IPS DF 6.9 (cell line): ENCODE results near the gene KCNMB1.

ENCODE experiments used
- DNase-seq: peaks from one replicate; pipeline ENCODE4 v3.0.0-alpha.2; 2013; ENCODE audit warnings: low read depth, low spot score
- H3K27ac ChIP-seq: one replicate; pipeline ENCODE4 v1.5.1; 2013; ENCODE audit warnings: low read length, control low read depth
- H3K27me3 ChIP-seq: 2 replicates; pipeline ENCODE4 v1.6.1; 2013; ENCODE audit warnings: mild to moderate bottlenecking, low read length; ENCODE audit not compliant: control insufficient read depth, insufficient read depth
- H3K36me3 ChIP-seq: 2 replicates; pipeline ENCODE4 v1.6.1; 2013; ENCODE audit warnings: low read length; ENCODE audit not compliant: control insufficient read depth, insufficient read depth
- H3K4me1 ChIP-seq: 2 replicates; pipeline ENCODE4 v1.6.1; 2013; ENCODE audit warnings: low read length; ENCODE audit not compliant: control insufficient read depth, insufficient read depth
- H3K4me3 ChIP-seq: 2 replicates; pipeline ENCODE4 v1.5.1; 2013; ENCODE audit warnings: mild to moderate bottlenecking, low read length
- H3K9me3 ChIP-seq: 2 replicates; pipeline ENCODE4 v1.6.1; 2013; ENCODE audit warnings: low read length, inconsistent platforms; ENCODE audit not compliant: control insufficient read depth, insufficient read depth
- WGBS: extraction: QIAGEN DNeasy Blood & Tissue Kit; methylation state at CpG from one replicate; pipeline ENCODE4 v1.1.7; 2013; ENCODE audit warnings: mixed read lengths, missing lambda C conversion rate; ENCODE audit not compliant: insufficient read length, insufficient coverage; 5-methylcytosine and 5-hydroxymethylcytosine counted together

Gene KCNMB1

GRCh38 chr5:170416526-170416925 lies 27.4 kb upstream of the KCNMB1 start:
- peaks cover 1% of the 10 kb centered on the region; the same call in 1 of the 2 replicates for H3K4me1 ChIP-seq
- no peak overlapping the region for H3K27ac ChIP-seq
- DNase-seq: no peak
- no peaks in the 10 kb centered on the region for H3K27me3 ChIP-seq
- WGBS: no CpG with 5 or more reads among the region's 4 CpGs
- H3K4me3 ChIP-seq: no peak overlapping the region
- no peaks in the 10 kb centered on the region for H3K36me3 ChIP-seq
- no peaks in the 10 kb centered on the region for H3K9me3 ChIP-seq

GRCh38 chr5:170414786-170415185 lies 25.6 kb upstream of the KCNMB1 start:
- no CpG with 5 or more reads among the region's 6 CpGs for WGBS
- H3K4me3 ChIP-seq: no peak overlapping the region
- no peak for DNase-seq
- H3K27ac ChIP-seq: no peak overlapping the region
- no peaks in the 10 kb centered on the region for H3K9me3 ChIP-seq
- H3K36me3 ChIP-seq: no peaks in the 10 kb centered on the region
- no peaks in the 10 kb centered on the region for H3K27me3 ChIP-seq
- no peaks in the 10 kb centered on the region for H3K4me1 ChIP-seq

- no peak for DNase-seq
- H3K27ac ChIP-seq: no peak overlapping the region
- no CpG with 5 or more reads among the region's 3 CpGs for WGBS
- H3K4me1 ChIP-seq: no peaks in the 10 kb centered on the region
- no peaks in the 10 kb centered on the region for H3K27me3 ChIP-seq
- no peaks in the 10 kb centered on the region for H3K9me3 ChIP-seq
- H3K36me3 ChIP-seq: no peaks in the 10 kb centered on the region
- H3K4me3 ChIP-seq: no peak overlapping the region
Observed at GRCh38 chr5:170413897-170414296, 24.7 kb upstream of the KCNMB1 start.

- H3K9me3 ChIP-seq: no peaks in the 10 kb centered on the region
- DNase-seq: no peak
- no CpG with 5 or more reads among the region's 3 CpGs for WGBS
Observed at GRCh38 chr5:170411100-170411499, 21.9 kb upstream of the KCNMB1 start.

GRCh38 chr5:170410401-170410800 lies 21.2 kb upstream of the KCNMB1 start:
- no peak for DNase-seq
- Histone ChIP-seq H3K27me3 (no peaks in the 10 kb centered on the region), H3K36me3 (no peaks in the 10 kb centered on the region), H3K9me3 (no peaks in the 10 kb centered on the region), H3K4me3 (no peak overlapping the region), H3K27ac (no peak overlapping the region), H3K4me1 (peaks cover 3% of the 10 kb centered on the region; the same call in 1 of the 2 replicates)
- WGBS: no CpG with 5 or more reads among the region's 2 CpGs

More at GRCh38 chr5:170411100-170411499, 21.9 kb upstream of the KCNMB1 start:
- Histone ChIP-seq H3K27me3 (no peaks in the 10 kb centered on the region), H3K4me1 (peaks cover 3% of the 10 kb centered on the region; the same call in 1 of the 2 replicates), H3K27ac (no peak overlapping the region), H3K36me3 (no peaks in the 10 kb centered on the region), H3K4me3 (no peak overlapping the region)

DNA sequence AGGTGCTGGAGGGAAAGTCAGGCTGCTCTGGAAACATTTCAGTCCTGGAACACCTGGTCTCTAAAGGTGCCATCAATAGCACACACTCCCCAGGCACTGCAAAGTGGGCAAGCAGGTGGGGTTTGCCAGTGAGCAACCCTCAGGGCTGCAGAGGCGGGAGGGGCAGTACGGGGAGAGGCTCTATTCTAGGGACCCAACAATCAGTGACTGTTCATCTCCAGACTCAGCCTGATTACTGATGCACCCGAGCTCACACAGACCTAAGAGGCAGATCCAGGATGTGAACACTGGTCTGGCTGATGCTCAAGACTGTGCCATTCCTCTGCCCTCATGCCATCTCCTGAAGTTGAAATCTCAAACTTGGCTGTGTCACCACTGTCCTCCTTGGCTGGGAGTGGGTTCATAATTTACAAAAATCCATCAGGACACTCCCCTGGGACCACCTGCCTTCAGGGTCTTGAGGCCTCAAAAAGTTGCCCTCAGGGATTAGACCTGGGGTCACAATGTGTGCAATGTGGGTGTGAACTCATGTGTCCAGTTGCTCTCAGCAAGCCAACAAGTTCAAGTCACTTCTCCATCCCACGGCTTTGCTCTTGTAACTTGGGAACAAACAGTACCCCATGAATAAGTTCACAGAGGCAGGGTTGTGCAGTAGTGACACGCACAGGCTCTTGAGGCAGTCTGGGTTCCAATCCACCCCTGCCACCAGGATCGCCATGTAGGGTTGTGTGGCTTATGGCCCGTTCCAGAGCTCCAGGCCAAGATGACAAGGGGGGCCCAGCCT lies 19.9 kb upstream of the KCNMB1 start:
- DNase-seq: no peak
- H3K9me3 ChIP-seq: no peaks in the 10 kb centered on the region
- H3K4me3 ChIP-seq: no peak overlapping the region
- no peaks in the 10 kb centered on the region for H3K27me3 ChIP-seq
- no CpG with 5 or more reads among the region's 7 CpGs for WGBS
- H3K27ac ChIP-seq: no peak overlapping the region
- H3K4me1 ChIP-seq: peaks cover 3% of the 10 kb centered on the region; the same call in 1 of the 2 replicates
- H3K36me3 ChIP-seq: no peaks in the 10 kb centered on the region

DNA sequence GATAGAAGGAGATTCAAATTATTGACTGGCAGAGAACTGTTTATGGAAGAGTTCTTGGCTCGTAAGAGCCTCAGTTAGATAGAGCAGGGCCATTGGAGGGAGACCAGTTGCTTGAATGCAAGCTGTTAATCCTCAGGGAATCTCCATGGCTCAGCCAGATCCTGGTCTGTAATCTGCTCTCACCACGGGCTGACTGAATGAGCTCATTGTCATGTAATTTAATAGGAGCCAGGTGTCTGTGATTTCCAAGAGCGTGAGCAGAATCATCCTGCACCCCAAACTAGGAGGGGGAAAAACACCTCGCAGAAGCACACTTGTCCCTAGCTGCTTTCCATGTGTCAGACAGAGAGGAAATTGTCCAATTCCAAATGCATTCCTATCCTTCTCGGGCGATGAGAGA lies 19.1 kb upstream of the KCNMB1 start:
- H3K27me3 ChIP-seq: no peaks in the 10 kb centered on the region
- no peaks in the 10 kb centered on the region for H3K36me3 ChIP-seq
- no peak overlapping the region for H3K4me3 ChIP-seq
- H3K4me1 ChIP-seq: peaks cover 3% of the 10 kb centered on the region; the same call in 1 of the 2 replicates
- no peak for DNase-seq
- no peaks in the 10 kb centered on the region for H3K9me3 ChIP-seq
- no CpG with 5 or more reads among the region's 6 CpGs for WGBS
- H3K27ac ChIP-seq: no peak overlapping the region

- H3K4me1 ChIP-seq: peaks cover 3% of the 10 kb centered on the region; the same call in 1 of the 2 replicates
- H3K27me3 ChIP-seq: no peaks in the 10 kb centered on the region
- no peak overlapping the region for H3K27ac ChIP-seq
- no peaks in the 10 kb centered on the region for H3K36me3 ChIP-seq
- no CpG with 5 or more reads among the region's 6 CpGs for WGBS
- no peaks in the 10 kb centered on the region for H3K9me3 ChIP-seq
- no peak for DNase-seq
- H3K4me3 ChIP-seq: no peak overlapping the region
Observed at GRCh38 chr5:170407062-170407461, 17.9 kb upstream of the KCNMB1 start.

DNA sequence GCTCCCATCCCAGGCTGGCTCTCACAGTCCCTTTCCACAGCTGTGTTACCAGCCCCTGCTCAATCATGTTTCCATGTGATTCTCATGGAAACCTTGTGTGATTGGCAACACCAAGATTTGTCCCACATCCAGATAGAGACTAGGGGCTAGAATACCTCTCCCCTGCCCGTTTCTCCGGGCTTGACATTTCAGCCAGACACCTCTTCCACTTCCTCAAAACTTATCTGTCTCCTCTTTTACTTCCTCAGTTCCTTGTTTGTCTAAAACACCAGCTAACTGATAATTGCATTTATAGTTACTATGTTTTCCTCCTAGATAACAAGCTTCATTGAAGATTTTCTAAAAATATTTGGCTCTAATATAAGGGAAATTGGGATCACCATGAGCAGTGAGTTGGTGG lies 16.6 kb upstream of the KCNMB1 start:
- Histone ChIP-seq H3K36me3 (no peaks in the 10 kb centered on the region), H3K27ac (no peak overlapping the region), H3K4me1 (peaks cover 3% of the 10 kb centered on the region; the same call in 1 of the 2 replicates), H3K9me3 (no peaks in the 10 kb centered on the region), H3K4me3 (no peak overlapping the region), H3K27me3 (no peaks in the 10 kb centered on the region)
- no CpG with 5 or more reads among the region's 2 CpGs for WGBS
- no peak for DNase-seq

DNA sequence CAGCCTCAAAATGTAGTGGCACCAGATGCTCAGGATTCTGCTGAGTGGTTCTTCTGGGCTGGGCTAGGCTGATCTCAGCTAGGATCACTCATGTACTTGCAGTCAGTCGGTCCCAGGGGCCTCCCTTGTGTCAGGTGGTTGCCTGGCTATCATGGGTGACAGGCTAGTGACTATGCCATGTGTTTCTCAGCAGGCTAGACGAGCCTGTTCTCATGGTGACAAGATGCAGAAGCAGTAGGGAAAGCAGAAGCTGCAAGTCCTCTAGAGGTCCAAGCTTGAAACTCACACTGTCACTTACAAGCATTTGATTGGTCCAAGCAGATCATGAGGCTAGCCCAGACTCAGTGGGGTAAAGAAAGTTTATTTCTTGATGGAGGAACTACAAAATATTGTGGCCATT lies 15.2 kb upstream of the KCNMB1 start:
- Histone ChIP-seq H3K4me3 (no peak overlapping the region), H3K27me3 (no peaks in the 10 kb centered on the region), H3K4me1 (peaks cover 3% of the 10 kb centered on the region; the same call in 1 of the 2 replicates), H3K36me3 (no peaks in the 10 kb centered on the region), H3K27ac (no peak overlapping the region), H3K9me3 (no peaks in the 10 kb centered on the region)
- DNase-seq: no peak
- WGBS: no CpG with 5 or more reads among the region's 2 CpGs

- H3K27me3 ChIP-seq: no peaks in the 10 kb centered on the region
- H3K9me3 ChIP-seq: no peaks in the 10 kb centered on the region
- H3K36me3 ChIP-seq: no peaks in the 10 kb centered on the region
- peak; percentile 37 for DNase-seq
- no CpG with 5 or more reads among the region's 4 CpGs for WGBS
- H3K4me3 ChIP-seq: no peak overlapping the region
- no peak overlapping the region for H3K27ac ChIP-seq
- peaks cover 5% of the 10 kb centered on the region for H3K4me1 ChIP-seq
Observed at GRCh38 chr5:170403675-170404074, 14.5 kb upstream of the KCNMB1 start.
